ENCODE measurements around the gene CLSTN3. TPM values are rescaled to one million over a fixed set of nuclear protein-coding genes. Genes with fewer than 3 reads are reported as not detected.
"Not testable (repeated sequence)": the region's sequence is repeated elsewhere in the genome, so short reads cannot be mapped to it uniquely, and the experiment has no call there.

Gene CLSTN3
- total RNA-seq, 1 experiment from 2014 or later: 111 TPM

- Histone ChIP-seq H4K20me1 (ENCODE audit: insufficient read depth) (no peaks in the 10 kb centered on the region), H2AFZ (no peak overlapping the region), H3K4me1 (replicated peaks; ENCODE audit: insufficient read depth) (no peaks in the 10 kb centered on the region), H3K79me2 (ENCODE audit: low read depth) (no peaks in the 10 kb centered on the region), H3K4me2 (no peak overlapping the region), H3K27ac (no peak overlapping the region), H3K9me3 (ENCODE audit: insufficient read depth, low read depth) (no peaks in the 10 kb centered on the region), H3K4me3 (no peak overlapping the region), H3K9me2 (ENCODE audit: insufficient read depth) (no peaks in the 10 kb centered on the region), H3K27me3 (ENCODE audit: insufficient read depth, low read depth) (peaks cover 9% of the 10 kb centered on the region; the same call in 1 of the 2 replicates), H3K36me3 (ENCODE audit: low read depth) (no peaks in the 10 kb centered on the region), H3F3A (ENCODE audit: insufficient read depth, low read depth) (no peaks in the 10 kb centered on the region)
- intact Hi-C loops (cut with micrococcal nuclease; ENCODE audit: unreplicated experiment): no loop called here
- peak in 1 of 2 experiments; percentile 25 for DNase-seq
- ChIA-PET POLR2A (ENCODE audit: unreplicated experiment) (interaction anchor here (0.6 to 0.7 kb wide), 2 partner anchors 149 to 372 kb away, joined by 4 to 11 read pairs; no protein-coding TSS in a partner anchor), CTCF (interaction anchor here (0.7 kb wide), 1 partner anchor 382 kb away, joined by 11 read pairs; no protein-coding TSS in a partner anchor)
- no peak for TF ChIP-seq EZH2 (IDR thresholded peaks at IDR 0.05; ENCODE audit: low read depth)
- TF ChIP-seq CTCF (conservative IDR thresholded peaks at IDR 0.05): no peak
- BruUV-seq (replicated peaks): no TSS peak
Observed at GRCh38 chr12:7180685-7181084, 50.5 kb downstream of the CLSTN3 start.

GRCh38 chr12:7186058-7186457 is 55.9 kb downstream of the CLSTN3 start:
- H4K20me1 ChIP-seq (ENCODE audit: insufficient read depth); H3K9me2 ChIP-seq (ENCODE audit: insufficient read depth); H2AFZ ChIP-seq; H3K4me3 ChIP-seq; H3K27ac ChIP-seq; H3K9me3 ChIP-seq (ENCODE audit: insufficient read depth, low read depth); H3K27me3 ChIP-seq (ENCODE audit: insufficient read depth, low read depth); POLR2A ChIA-PET (ENCODE audit: unreplicated experiment); H3K36me3 ChIP-seq (ENCODE audit: low read depth); BruUV-seq (replicated peaks); H3K4me2 ChIP-seq: not testable (repeated sequence)
- CTCF ChIA-PET: interaction anchor here (0.6 to 0.7 kb wide), 3 partner anchors 27 to 222 kb away, joined by 3 to 8 read pairs (median 3); no protein-coding TSS in a partner anchor
- intact Hi-C loops (cut with micrococcal nuclease; ENCODE audit: unreplicated experiment): loop anchor here (5.0 kb wide), 1 partner anchor 259 kb away; the partner anchor contains the start of gene ATN1
- Histone ChIP-seq H3K4me1 (replicated peaks; ENCODE audit: insufficient read depth) (peaks cover 20% of the 10 kb centered on the region), H3K79me2 (ENCODE audit: low read depth) (peaks cover 13% of the 10 kb centered on the region), H3F3A (ENCODE audit: insufficient read depth, low read depth) (peaks cover 16% of the 10 kb centered on the region; the same call in 1 of the 2 replicates)
- peak in 1 of 2 experiments; percentile 51 for DNase-seq

GRCh38 chr12:7188562-7189397 is 58.6 kb downstream of the CLSTN3 start:
- peaks cover 23% of the 10 kb centered on the region for H3K4me1 ChIP-seq (replicated peaks; ENCODE audit: insufficient read depth)
- TSS peak; percentile 90 for BruUV-seq (replicated peaks)
- peak overlapping the region; percentile 93 for H3K4me2 ChIP-seq
- H3K27ac ChIP-seq: peak overlapping the region; percentile 48
- H3F3A ChIP-seq (ENCODE audit: insufficient read depth, low read depth): peaks cover 16% of the 10 kb centered on the region; the same call in 1 of the 2 replicates
- DNase-seq: peak; percentile 64 to 86
- H3K27me3 ChIP-seq (ENCODE audit: insufficient read depth, low read depth): no peaks in the 10 kb centered on the region; the same call in 1 of the 2 replicates
- H3K79me2 ChIP-seq (ENCODE audit: low read depth): peaks cover 30% of the 10 kb centered on the region
- peak overlapping the region; percentile 73 for H3K4me3 ChIP-seq
- H3K36me3 ChIP-seq (ENCODE audit: low read depth): peaks cover 24% of the 10 kb centered on the region; the same call in 1 of the 2 replicates
- intact Hi-C loops (cut with micrococcal nuclease; ENCODE audit: unreplicated experiment): loop anchor here (1.0 to 5.0 kb wide), 7 partner anchors 46 to 319 kb away; partner anchors contain the start of genes ATN1, C12orf57, C1S and LPCAT3
- no peaks in the 10 kb centered on the region for H3K9me3 ChIP-seq (ENCODE audit: insufficient read depth, low read depth)
- H3K9me2 ChIP-seq (ENCODE audit: insufficient read depth): no peaks in the 10 kb centered on the region
- ChIA-PET POLR2A (ENCODE audit: unreplicated experiment) (interaction anchor here (0.6 to 0.7 kb wide), 5 partner anchors 84 to 500 kb away, joined by 3 to 6 read pairs (median 4); partner anchors contain the start of gene ZNF384), CTCF (interaction anchor here (0.6 kb wide), 3 partner anchors 26 to 852 kb away, joined by 3 to 5 read pairs (median 3); no protein-coding TSS in a partner anchor)
- no peaks in the 10 kb centered on the region for H4K20me1 ChIP-seq (ENCODE audit: insufficient read depth)
- TF ChIP-seq CTCF (conservative IDR thresholded peaks at IDR 0.05) (peak; percentile 81), EZH2 (IDR thresholded peaks at IDR 0.05; ENCODE audit: low read depth) (no peak)
- peak overlapping the region; percentile 99 for H2AFZ ChIP-seq
